Mesothelial cell of epicardium (in vitro differentiated cells): ENCODE results near the gene C13orf42. TPM values are rescaled to one million over a fixed set of nuclear protein-coding genes. Genes with fewer than 3 reads are reported as not detected.

Experiments
- DNase-seq, 2 experiments: peaks; one replicate each; pipeline ENCODE4 v3.0.0; 2021; ENCODE audit warnings: low spot score in 2 of 2; ENCODE audit not compliant: unreplicated experiment in 2 of 2
- H3K27ac Mint-ChIP-seq: 2 replicates; pipeline ENCODE4 v1.8.0; 2021; ENCODE audit warnings: mixed read lengths
- H3K27me3 Mint-ChIP-seq: 2 replicates; pipeline ENCODE4 v1.8.0; 2021; ENCODE audit warnings: low read depth, mixed read lengths
- H3K36me3 Mint-ChIP-seq: 2 replicates; pipeline ENCODE4 v1.8.0; 2021; ENCODE audit warnings: mixed read lengths
- H3K4me1 Mint-ChIP-seq: 2 replicates; pipeline ENCODE4 v1.8.0; 2021; ENCODE audit warnings: mixed read lengths
- H3K4me3 Mint-ChIP-seq: 2 replicates; pipeline ENCODE4 v1.8.0; 2021; ENCODE audit warnings: mild to moderate bottlenecking, moderate library complexity, mixed read lengths
- H3K9me3 Mint-ChIP-seq: 2 replicates; pipeline ENCODE4 v1.8.0; 2021; ENCODE audit warnings: mixed read lengths
- total RNA-seq: library from RNA; stranded (reverse); gene quantifications from 3 replicates; pipeline ENCODE4 v1.2.1, GENCODE V29; 2021
- TF ChIP-seq, protein P1 (sequence below): fragments of 200-600 bp; sonication (generic); IDR thresholded peaks from one replicate; pipeline ENCODE4 v1.5.0; 2021; ENCODE audit warnings: antibody characterized with exemption; ENCODE audit not compliant: unreplicated experiment

The C13orf42 gene
- total RNA-seq, 1 donor from 2014 or later: not detected

DNA sequence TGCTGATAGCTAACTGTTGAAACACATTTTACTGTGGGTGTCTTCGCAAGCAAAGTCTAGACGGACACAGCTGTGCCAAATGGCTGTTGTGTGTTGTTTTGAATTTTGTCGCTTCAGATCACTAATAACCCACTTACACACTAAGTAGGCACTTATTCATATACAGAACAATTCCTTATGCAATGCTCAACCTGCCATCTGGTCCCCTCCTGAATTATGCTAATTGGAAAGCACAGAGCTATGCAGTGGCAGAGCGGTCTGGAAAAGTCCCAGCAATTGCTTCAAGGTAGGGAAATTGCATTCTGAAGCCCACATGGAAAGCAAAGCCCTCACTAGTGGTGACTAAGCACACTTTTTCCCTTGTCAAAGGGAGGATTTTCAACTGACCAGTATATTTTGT, 69.9 kb downstream of the C13orf42 start:
- Mint-ChIP-seq H3K36me3 (no peaks in the 10 kb centered on the region), H3K9me3 (no peaks in the 10 kb centered on the region)

DNA sequence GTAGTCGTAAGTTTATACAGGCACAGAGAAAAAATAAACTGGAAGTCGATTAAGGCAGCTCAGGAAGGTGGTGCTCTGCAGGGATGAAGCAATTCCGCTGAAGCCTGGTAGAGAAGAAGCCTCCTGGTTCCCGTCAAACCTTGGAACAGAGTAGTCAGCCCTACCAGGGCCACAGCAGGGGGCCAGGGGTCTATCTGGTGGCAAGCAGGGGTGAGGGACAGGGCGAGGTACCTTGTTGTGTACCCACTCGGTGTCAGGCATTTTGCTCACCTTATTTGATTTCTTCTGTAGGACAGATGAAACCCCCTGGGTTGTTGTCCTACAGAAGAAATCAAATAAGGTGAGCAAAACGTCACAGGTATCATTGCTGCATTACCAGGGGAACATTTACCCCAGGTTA, 70.6 kb downstream of the C13orf42 start:
- no peak overlapping the region for H3K27ac Mint-ChIP-seq
- no peak overlapping the region for H3K4me3 Mint-ChIP-seq
- no peaks in the 10 kb centered on the region for H3K36me3 Mint-ChIP-seq
- H3K9me3 Mint-ChIP-seq: no peaks in the 10 kb centered on the region
- DNase-seq: no peak
- H3K27me3 Mint-ChIP-seq: peaks cover 4% of the 10 kb centered on the region
- no peaks in the 10 kb centered on the region for H3K4me1 Mint-ChIP-seq
- TF ChIP-seq, protein P1, sequence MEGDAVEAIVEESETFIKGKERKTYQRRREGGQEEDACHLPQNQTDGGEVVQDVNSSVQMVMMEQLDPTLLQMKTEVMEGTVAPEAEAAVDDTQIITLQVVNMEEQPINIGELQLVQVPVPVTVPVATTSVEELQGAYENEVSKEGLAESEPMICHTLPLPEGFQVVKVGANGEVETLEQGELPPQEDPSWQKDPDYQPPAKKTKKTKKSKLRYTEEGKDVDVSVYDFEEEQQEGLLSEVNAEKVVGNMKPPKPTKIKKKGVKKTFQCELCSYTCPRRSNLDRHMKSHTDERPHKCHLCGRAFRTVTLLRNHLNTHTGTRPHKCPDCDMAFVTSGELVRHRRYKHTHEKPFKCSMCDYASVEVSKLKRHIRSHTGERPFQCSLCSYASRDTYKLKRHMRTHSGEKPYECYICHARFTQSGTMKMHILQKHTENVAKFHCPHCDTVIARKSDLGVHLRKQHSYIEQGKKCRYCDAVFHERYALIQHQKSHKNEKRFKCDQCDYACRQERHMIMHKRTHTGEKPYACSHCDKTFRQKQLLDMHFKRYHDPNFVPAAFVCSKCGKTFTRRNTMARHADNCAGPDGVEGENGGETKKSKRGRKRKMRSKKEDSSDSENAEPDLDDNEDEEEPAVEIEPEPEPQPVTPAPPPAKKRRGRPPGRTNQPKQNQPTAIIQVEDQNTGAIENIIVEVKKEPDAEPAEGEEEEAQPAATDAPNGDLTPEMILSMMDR: no peak

More for the DNA sequence above, 69.9 kb downstream of the C13orf42 start:
- no peak for DNase-seq
- peaks cover 4% of the 10 kb centered on the region for H3K27me3 Mint-ChIP-seq
- H3K4me3 Mint-ChIP-seq: no peak overlapping the region
- H3K27ac Mint-ChIP-seq: no peak overlapping the region
- no peaks in the 10 kb centered on the region for H3K4me1 Mint-ChIP-seq
- TF ChIP-seq, protein P1: no peak

DNA sequence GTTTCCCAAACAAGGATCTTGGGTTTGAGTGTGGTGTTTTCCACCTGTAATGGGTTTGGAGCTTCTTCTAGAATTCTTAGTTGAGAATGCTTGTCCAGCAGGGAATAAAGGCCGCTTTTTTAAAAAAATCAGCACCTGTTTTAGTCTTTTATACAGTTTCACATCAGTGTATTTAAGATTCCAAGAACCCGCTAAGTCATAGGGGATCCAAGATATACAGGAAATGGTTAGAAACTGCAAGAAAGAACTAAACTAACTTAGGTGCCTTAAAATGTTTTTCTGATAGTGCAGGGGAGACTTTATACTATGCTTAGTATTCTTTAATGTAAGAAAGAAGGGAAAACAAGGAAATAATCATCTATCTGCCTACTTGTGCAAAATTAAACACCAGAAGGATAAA, 74.7 kb downstream of the C13orf42 start:
- TF ChIP-seq, protein P1: no peak
- Mint-ChIP-seq H3K9me3 (no peaks in the 10 kb centered on the region), H3K4me1 (no peaks in the 10 kb centered on the region), H3K36me3 (no peaks in the 10 kb centered on the region), H3K27me3 (peaks cover 5% of the 10 kb centered on the region), H3K4me3 (no peak overlapping the region), H3K27ac (no peak overlapping the region)
- DNase-seq: no peak

DNA sequence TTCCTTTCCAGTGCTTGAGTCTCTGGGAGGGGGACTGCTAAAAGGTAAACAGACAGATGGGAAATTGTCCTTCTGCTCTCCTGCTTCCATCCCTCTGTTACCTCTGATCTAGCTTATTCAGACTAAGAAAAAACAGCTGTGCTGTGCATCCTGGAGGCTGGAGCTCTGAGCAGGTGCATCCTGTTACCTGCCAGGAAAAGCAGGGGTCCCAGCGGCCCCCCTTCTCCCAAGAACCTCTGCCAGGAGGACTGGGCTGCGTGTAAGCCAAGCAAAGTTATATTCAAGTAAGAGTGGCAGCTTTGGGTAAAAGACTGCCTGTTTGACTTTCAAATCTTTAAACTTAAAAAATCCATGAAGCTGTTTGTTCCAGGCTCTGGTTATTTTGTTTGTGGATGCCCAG, 75.1 kb downstream of the C13orf42 start:
- H3K27me3 Mint-ChIP-seq: peaks cover 5% of the 10 kb centered on the region
- no peak overlapping the region for H3K4me3 Mint-ChIP-seq
- TF ChIP-seq, protein P1: no peak
- no peaks in the 10 kb centered on the region for H3K36me3 Mint-ChIP-seq
- no peaks in the 10 kb centered on the region for H3K4me1 Mint-ChIP-seq
- no peak for DNase-seq
- no peaks in the 10 kb centered on the region for H3K9me3 Mint-ChIP-seq
- H3K27ac Mint-ChIP-seq: no peak overlapping the region

DNA sequence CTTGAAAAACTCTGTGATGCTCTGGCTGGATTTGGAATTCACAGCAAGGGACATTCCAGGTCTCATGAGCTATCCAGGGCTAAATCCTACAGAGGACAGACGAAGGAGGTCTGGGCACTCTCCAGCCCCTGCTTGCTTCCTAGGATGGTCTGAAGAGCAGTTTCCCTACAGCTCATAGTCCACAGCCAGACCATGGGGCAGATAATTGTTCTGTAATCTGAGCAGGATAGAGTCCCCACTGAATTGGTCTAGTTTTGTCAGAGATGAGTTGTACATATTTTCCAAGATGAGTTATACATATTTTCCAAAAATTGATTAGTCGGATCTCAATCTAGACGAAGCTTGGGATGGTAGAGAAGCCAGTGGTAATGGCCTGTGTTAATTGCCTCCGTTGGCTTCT, 75.6 kb downstream of the C13orf42 start:
- TF ChIP-seq, protein P1: no peak
- Mint-ChIP-seq H3K36me3 (no peaks in the 10 kb centered on the region), H3K27ac (no peak overlapping the region), H3K4me3 (no peak overlapping the region), H3K9me3 (no peaks in the 10 kb centered on the region), H3K4me1 (no peaks in the 10 kb centered on the region), H3K27me3 (peaks cover 5% of the 10 kb centered on the region)
- DNase-seq: no peak

DNA sequence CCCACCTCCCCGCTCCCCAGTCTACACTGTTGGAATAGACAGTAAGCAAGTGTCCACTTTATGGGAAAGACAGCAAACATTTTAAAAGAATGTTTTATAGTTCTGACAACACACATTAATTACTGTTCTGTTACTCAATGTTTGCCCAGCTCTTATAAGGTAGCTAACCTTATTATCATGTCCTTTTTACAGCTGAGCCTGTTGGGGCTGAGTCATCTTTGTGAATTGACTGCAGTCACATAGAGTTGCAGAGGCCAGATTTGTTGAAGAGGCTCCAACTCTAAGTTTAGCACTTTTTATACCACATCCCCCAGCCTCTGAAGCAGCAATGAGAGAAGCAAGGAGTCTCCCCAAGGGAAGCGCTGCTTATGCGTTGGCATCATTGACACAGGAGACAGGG, 76.2 kb downstream of the C13orf42 start:
- no peaks in the 10 kb centered on the region for H3K9me3 Mint-ChIP-seq
- no peak for DNase-seq

More for the DNA sequence above, 76.2 kb downstream of the C13orf42 start:
- Mint-ChIP-seq H3K4me1 (no peaks in the 10 kb centered on the region), H3K4me3 (no peak overlapping the region), H3K36me3 (no peaks in the 10 kb centered on the region), H3K27ac (no peak overlapping the region), H3K27me3 (peaks cover 2% of the 10 kb centered on the region)
- TF ChIP-seq, protein P1: no peak
